GM18499 (cell line): ENCODE results near the gene RER1.
A peak's percentile ranks its signal among the peaks of the same experiment; 100 is the strongest.

Source experiments
- ATAC-seq: cut with Tn5 transposase; IDR thresholded peaks from one replicate; pipeline ENCODE4 v1.9.1; 2021; ENCODE audit warnings: moderate number of reproducible peaks; ENCODE audit not compliant: insufficient read depth, unreplicated experiment

Gene RER1

GRCh38 chr1:2391041-2391930 is at the start of gene RER1, which contains the start of gene MORN1:
Gene RER1, plus strand, starts transcription at chr1:2391841. Its CDS starts 3,950 bp downstream, at chr1:2395791.
Gene MORN1, minus strand, starts transcription at chr1:2391554. Its CDS starts 21 bp downstream, at chr1:2391533.
- ATAC-seq = peak; percentile 74

- ATAC-seq = no peak
These were observed 49.1 kb upstream of the RER1 start for GRCh38 chr1:2342384-2343022.

GRCh38 chr1:2343023-2343935 is 48.4 kb upstream of the RER1 start:
- ATAC-seq = no peak

- ATAC-seq = no peak
These were observed 47.4 kb upstream of the RER1 start for GRCh38 chr1:2344121-2344681.

GRCh38 chr1:2344744-2345296 is 46.8 kb upstream of the RER1 start:
- ATAC-seq = no peak

GRCh38 chr1:2345297-2346075 is 46.2 kb upstream of the RER1 start:
- ATAC-seq = no peak

- no peak for ATAC-seq
These were observed 44.8 kb upstream of the RER1 start for GRCh38 chr1:2346691-2347408.

- no peak for ATAC-seq
These were observed 44.2 kb upstream of the RER1 start for GRCh38 chr1:2347409-2347785.

GRCh38 chr1:2347896-2348295 is 43.7 kb upstream of the RER1 start:
- ATAC-seq = no peak

- no peak for ATAC-seq
These were observed 43.0 kb upstream of the RER1 start for GRCh38 chr1:2348346-2349325.

GRCh38 chr1:2349806-2350205 is 41.8 kb upstream of the RER1 start:
- ATAC-seq = no peak

GRCh38 chr1:2350501-2350900 is 41.1 kb upstream of the RER1 start:
- ATAC-seq = no peak

- ATAC-seq = no peak
These were observed 40.6 kb upstream of the RER1 start for GRCh38 chr1:2350911-2351655.

GRCh38 chr1:2351723-2352122 is 39.9 kb upstream of the RER1 start:
- no peak for ATAC-seq

GRCh38 chr1:2352341-2352896 is 39.2 kb upstream of the RER1 start:
- ATAC-seq = no peak

- ATAC-seq = no peak
These were observed 38.6 kb upstream of the RER1 start for GRCh38 chr1:2352897-2353550.
